GM12875 (cell line): Measurements from ENCODE around the gene PRPF19.

ENCODE experiments used
- H3K4me3 ChIP-seq: one replicate; pipeline ENCODE4 v1.5.1; 2011; ENCODE audit warnings: low read depth, low read length, control low read depth
- CTCF ChIP-seq: IDR thresholded peaks from 2 replicates; pipeline ENCODE4 v1.5.1; 2011; ENCODE audit warnings: low read depth, mild to moderate bottlenecking, control low read depth, inconsistent platforms, low read length, moderate library complexity, borderline replicate concordance; ENCODE audit not compliant: insufficient read depth

PRPF19 gene

GRCh38 chr11:60905047-60905446 lies 1.3 kb downstream of the PRPF19 start:
- no peak for TF ChIP-seq CTCF
- peak overlapping the region; percentile 90 for H3K4me3 ChIP-seq

GRCh38 chr11:60902625-60903024 lies 3.8 kb downstream of the PRPF19 start:
- H3K4me3 ChIP-seq, result no peak overlapping the region
- TF ChIP-seq CTCF, result no peak

GRCh38 chr11:60900673-60901404 lies 5.5 kb downstream of the PRPF19 start:
- H3K4me3 ChIP-seq, result no peak overlapping the region
- TF ChIP-seq CTCF, result no peak

- TF ChIP-seq CTCF, result no peak
These were observed 6.4 kb downstream of the PRPF19 start for GRCh38 chr11:60899977-60900376.

GRCh38 chr11:60899046-60899936 lies 7.1 kb downstream of the PRPF19 start:
- no peak overlapping the region for H3K4me3 ChIP-seq
- peak; percentile 90 for TF ChIP-seq CTCF

More at GRCh38 chr11:60899977-60900376, 6.4 kb downstream of the PRPF19 start:
- no peak overlapping the region for H3K4me3 ChIP-seq

GRCh38 chr11:60897496-60897895 lies 8.9 kb downstream of the PRPF19 start:
- H3K4me3 ChIP-seq, result no peak overlapping the region
- TF ChIP-seq CTCF, result no peak
